ENCODE results near the gene KCNC2. TPM values are rescaled to one million over a fixed set of nuclear protein-coding genes. Genes with fewer than 3 reads are reported as not detected.

Gene KCNC2
- total and polyA plus RNA-seq, 2 donors from 2014 or later = not detected

- TF ChIP-seq CTCF (IDR thresholded peaks at IDR 0.05; ENCODE audit: borderline replicate concordance, extremely low read depth, insufficient read depth) = no peak
- intact Hi-C loops (cut with DNase I) = no loop called here
- no peak for DNase-seq
- Histone ChIP-seq H3K4me3 (ENCODE audit: low read length in 3 of 3) (no peak overlapping the region), H3K36me3 (ENCODE audit: control insufficient read depth in 2 of 3, insufficient read depth in 3 of 3, low read length in 3 of 3) (no peaks in the 10 kb centered on the region), H3K27ac (ENCODE audit: low read depth in 2 of 2, low read length in 2 of 2) (no peak overlapping the region), H3K9ac (ENCODE audit: low read length in 3 of 3) (no peak overlapping the region), H3K27me3 (ENCODE audit: control insufficient read depth, insufficient read depth, low read length) (no peaks in the 10 kb centered on the region), H3K4me1 (ENCODE audit: control insufficient read depth in 2 of 3, insufficient read depth in 2 of 3, low read depth in 1 of 3, low read length in 3 of 3) (no peaks in the 10 kb centered on the region), H3K9me3 (ENCODE audit: control insufficient read depth in 2 of 3, insufficient read depth in 1 of 3, low read length in 3 of 3) (peaks cover 0 to 4% (median 0%) of the 10 kb centered on the region in 3 donors)
- no peak for FAIRE-seq
Measured at GRCh38 chr12:75239987-75240386, 30.3 kb upstream of the KCNC2 start.

- Histone ChIP-seq H3K9ac (ENCODE audit: low read length in 3 of 3) (no peak overlapping the region), H3K36me3 (ENCODE audit: control insufficient read depth in 2 of 3, insufficient read depth in 3 of 3, low read length in 3 of 3) (no peaks in the 10 kb centered on the region), H3K27ac (ENCODE audit: low read depth in 2 of 2, low read length in 2 of 2) (no peak overlapping the region), H3K27me3 (ENCODE audit: control insufficient read depth, insufficient read depth, low read length) (no peaks in the 10 kb centered on the region), H3K4me3 (ENCODE audit: low read length in 3 of 3) (no peak overlapping the region), H3K4me1 (ENCODE audit: control insufficient read depth in 2 of 3, insufficient read depth in 2 of 3, low read depth in 1 of 3, low read length in 3 of 3) (no peaks in the 10 kb centered on the region), H3K9me3 (ENCODE audit: control insufficient read depth in 2 of 3, insufficient read depth in 1 of 3, low read length in 3 of 3) (peaks cover 0 to 6% (median 0%) of the 10 kb centered on the region in 3 donors)
- FAIRE-seq (no peak), DNase-seq (no peak)
- intact Hi-C loops (cut with DNase I) = no loop called here
- no peak for TF ChIP-seq CTCF (IDR thresholded peaks at IDR 0.05; ENCODE audit: borderline replicate concordance, extremely low read depth, insufficient read depth)
Measured at GRCh38 chr12:75236206-75236605, 26.6 kb upstream of the KCNC2 start.

GRCh38 chr12:75227132-75227531 is 17.5 kb upstream of the KCNC2 start:
- H3K27ac ChIP-seq (ENCODE audit: low read depth in 2 of 2, low read length in 2 of 2) = no peak overlapping the region
- intact Hi-C loops (cut with DNase I) = no loop called here
- H3K9ac ChIP-seq (ENCODE audit: low read length in 3 of 3) = no peak overlapping the region
- H3K4me1 ChIP-seq (ENCODE audit: control insufficient read depth in 2 of 3, insufficient read depth in 2 of 3, low read depth in 1 of 3, low read length in 3 of 3) = no peaks in the 10 kb centered on the region
- no peak for TF ChIP-seq CTCF (IDR thresholded peaks at IDR 0.05; ENCODE audit: borderline replicate concordance, extremely low read depth, insufficient read depth)
- no peak for FAIRE-seq
- no peaks in the 10 kb centered on the region for H3K27me3 ChIP-seq (ENCODE audit: control insufficient read depth, insufficient read depth, low read length)
- no peak for DNase-seq
- H3K4me3 ChIP-seq (ENCODE audit: low read length in 3 of 3) = no peak overlapping the region
- no peaks in the 10 kb centered on the region for H3K36me3 ChIP-seq (ENCODE audit: control insufficient read depth in 2 of 3, insufficient read depth in 3 of 3, low read length in 3 of 3)
- peaks cover 0 to 2% (median 0%) of the 10 kb centered on the region in 3 donors for H3K9me3 ChIP-seq (ENCODE audit: control insufficient read depth in 2 of 3, insufficient read depth in 1 of 3, low read length in 3 of 3)

GRCh38 chr12:75212072-75212471 is 2.4 kb upstream of the KCNC2 start:
- no peak overlapping the region for H3K4me3 ChIP-seq (ENCODE audit: low read length in 3 of 3)
- intact Hi-C loops (cut with DNase I) = no loop called here
- H3K4me1 ChIP-seq (ENCODE audit: control insufficient read depth in 2 of 3, insufficient read depth in 2 of 3, low read depth in 1 of 3, low read length in 3 of 3) = no peaks in the 10 kb centered on the region
- no peak overlapping the region for H3K27ac ChIP-seq (ENCODE audit: low read depth in 2 of 2, low read length in 2 of 2)
- TF ChIP-seq CTCF (IDR thresholded peaks at IDR 0.05; ENCODE audit: borderline replicate concordance, extremely low read depth, insufficient read depth) = no peak
- DNase-seq = no peak
- no peak for FAIRE-seq
- H3K36me3 ChIP-seq (ENCODE audit: control insufficient read depth in 2 of 3, insufficient read depth in 3 of 3, low read length in 3 of 3) = no peaks in the 10 kb centered on the region
- H3K27me3 ChIP-seq (ENCODE audit: control insufficient read depth, insufficient read depth, low read length) = peaks cover 11% of the 10 kb centered on the region
- no peak overlapping the region for H3K9ac ChIP-seq (ENCODE audit: low read length in 3 of 3)
- no peaks in the 10 kb centered on the region for H3K9me3 ChIP-seq (ENCODE audit: control insufficient read depth in 2 of 3, insufficient read depth in 1 of 3, low read length in 3 of 3)
